Activated CD4-positive, alpha-beta T cell treated with anti-CD3 and anti-CD28 coated beads, Interleukin-2, Interleukin-6, amounts not matched to agents 100 ng/mL and 50 ng/mL, durations not matched to agents 16 hours and 8 hours (primary cell): ENCODE measurements around the gene CCL7.

ENCODE experiments used
- DNase-seq: peaks from one replicate; pipeline ENCODE4 v3.0.0-alpha.2; 2020

Gene CCL7

GRCh38 chr17:34248511-34249024, 21.5 kb upstream of the CCL7 start:
- DNase-seq = no peak

- DNase-seq = no peak
These were observed 21.0 kb upstream of the CCL7 start for GRCh38 chr17:34249061-34249460.

- DNase-seq = no peak
These were observed 20.5 kb upstream of the CCL7 start for GRCh38 chr17:34249478-34249877.

GRCh38 chr17:34251186-34251585, 18.8 kb upstream of the CCL7 start:
- no peak for DNase-seq

GRCh38 chr17:34252095-34252443, 18.0 kb upstream of the CCL7 start:
- no peak for DNase-seq

- DNase-seq = no peak
These were observed 17.4 kb upstream of the CCL7 start for GRCh38 chr17:34252444-34253138.

GRCh38 chr17:34253139-34253525, 16.9 kb upstream of the CCL7 start:
- DNase-seq = no peak

- DNase-seq = no peak
These were observed 15.9 kb upstream of the CCL7 start for GRCh38 chr17:34254146-34254545.

- DNase-seq = no peak
These were observed 15.2 kb upstream of the CCL7 start, which contains the start of gene CCL2 for GRCh38 chr17:34254651-34255380. TSS of gene CCL2 (plus strand) at chr17:34255285. CDS start at chr17:34255350, 65 bp downstream.

- no peak for DNase-seq
These were observed 14.7 kb upstream of the CCL7 start for GRCh38 chr17:34255381-34255732.

GRCh38 chr17:34255841-34256240, 14.2 kb upstream of the CCL7 start:
- no peak for DNase-seq

GRCh38 chr17:34257299-34257985, 12.6 kb upstream of the CCL7 start:
- no peak for DNase-seq

- DNase-seq = no peak
These were observed 12.1 kb upstream of the CCL7 start for GRCh38 chr17:34257986-34258326.

GRCh38 chr17:34259146-34259545, 10.9 kb upstream of the CCL7 start:
- no peak for DNase-seq

- DNase-seq = no peak
These were observed 9.2 kb upstream of the CCL7 start for GRCh38 chr17:34260861-34261260.

GRCh38 chr17:34261568-34262337, 8.3 kb upstream of the CCL7 start:
- peak; percentile 65 for DNase-seq

GRCh38 chr17:34265711-34266110, 4.3 kb upstream of the CCL7 start:
- DNase-seq = no peak

- DNase-seq = no peak
These were observed 5.9 kb downstream of the CCL7 start for GRCh38 chr17:34275881-34276280.

GRCh38 chr17:34276826-34277225, 6.8 kb downstream of the CCL7 start:
- no peak for DNase-seq

- DNase-seq = no peak
These were observed 13.6 kb downstream of the CCL7 start for GRCh38 chr17:34283571-34283970.

- DNase-seq = no peak
These were observed 15.3 kb downstream of the CCL7 start, which contains the start of gene CCL11 for GRCh38 chr17:34285286-34285792. TSS of gene CCL11 (plus strand) at chr17:34285742. CDS start at chr17:34285809, 67 bp downstream.

- no peak for DNase-seq
These were observed 17.9 kb downstream of the CCL7 start for GRCh38 chr17:34287875-34288274.

GRCh38 chr17:34290586-34290985, 20.6 kb downstream of the CCL7 start:
- DNase-seq = no peak
